ENCODE results near the gene VWCE. TPM values are rescaled to one million over a fixed set of nuclear protein-coding genes. Genes with fewer than 3 reads are reported as not detected.
"Not testable (repeated sequence)": the region's sequence is repeated elsewhere in the genome, so short reads cannot be mapped to it uniquely, and the experiment has no call there.

VWCE gene
- total RNA-seq, 1 experiment from 2014 or later = 2.5 TPM

GRCh38 chr11:61254403-61255025 lies 40.6 kb downstream of the VWCE start:
- no peak overlapping the region for H3K4me3 ChIP-seq (replicated peaks in 1 of 2; ENCODE audit: low read depth in 1 of 2, low read length in 2 of 2)
- ATAC-seq (peak; percentile 99), DNase-seq (ENCODE audit: low read depth, low spot score) (peak; percentile 34)
- ChIA-PET POLR2A (no interaction called here), RAD21 (ENCODE audit: low non-redundant PET in 1 of 2, low total read pairs in 2 of 2, uncharacterized antibody in 2 of 2, unreplicated experiment in 2 of 2) (no interaction called here), CTCF (interaction anchor here (1.1 kb wide), 1 partner anchor 131 kb away, joined by 4 read pairs; no protein-coding TSS in a partner anchor)
- no peaks in the 10 kb centered on the region for H3K27me3 ChIP-seq (ENCODE audit: insufficient read depth, low read length)
- H3K27ac ChIP-seq (ENCODE audit: low read depth, low read length) = no peak overlapping the region
- H3K4me2 ChIP-seq (ENCODE audit: low read length) = no peak overlapping the region
- no peak for TF ChIP-seq CBX3 (IDR thresholded peaks at IDR 0.05; ENCODE audit: low read depth)
- TF ChIP-seq TCF7L2 (IDR thresholded peaks at IDR 0.05; ENCODE audit: borderline replicate concordance, extremely low read depth, insufficient read depth, insufficient read length) = no peak
- TF ChIP-seq MAX (IDR thresholded peaks at IDR 0.05) = no peak
- no peak for TF ChIP-seq ZNF274 (IDR thresholded peaks at IDR 0.05; ENCODE audit: low read depth, low read length)
- no peak for TF ChIP-seq POLR2A (IDR thresholded peaks at IDR 0.05; ENCODE audit: borderline replicate concordance, extremely low read depth, insufficient read depth, insufficient read length)
- TF ChIP-seq ZFX (IDR thresholded peaks at IDR 0.05) = no peak
- peak; percentile 58 to 89 (median 88); a peak in 5 of 6 replicates for TF ChIP-seq CTCF (IDR thresholded peaks at IDR 0.05 in 2 of 3, conservative IDR thresholded peaks at IDR 0.05 in 1 of 3; ENCODE audit: borderline replicate concordance in 1 of 3, insufficient read depth in 1 of 3, low read depth in 2 of 3, low read length in 2 of 3)
- TF ChIP-seq POLR2AphosphoS5 (IDR thresholded peaks at IDR 0.05; ENCODE audit: low read depth, low read length) = no peak
- TF ChIP-seq FOSL1 (IDR thresholded peaks at IDR 0.05; ENCODE audit: low read depth) = no peak
- TF ChIP-seq RAD21 (IDR thresholded peaks at IDR 0.05; ENCODE audit: low read depth) = peak; percentile 76
- no peak for TF ChIP-seq EGR1 (IDR thresholded peaks at IDR 0.05; ENCODE audit: low read depth)
- TF ChIP-seq JUND (IDR thresholded peaks at IDR 0.05) = no peak
- no peak for TF ChIP-seq REST (IDR thresholded peaks at IDR 0.05; ENCODE audit: low read depth)
- H3K9me2 ChIP-seq (ENCODE audit: insufficient read depth) = no peaks in the 10 kb centered on the region
- H3K79me2 ChIP-seq (ENCODE audit: insufficient read depth, low read length) = no peaks in the 10 kb centered on the region
- no peak overlapping the region for H3K9ac ChIP-seq (ENCODE audit: low read length)
- H2AFZ ChIP-seq (ENCODE audit: low read depth, low read length, poor library complexity, severe bottlenecking) = no peak overlapping the region
- no peaks in the 10 kb centered on the region for H4K20me1 ChIP-seq (ENCODE audit: insufficient read depth)
- H3K4me1 ChIP-seq (ENCODE audit: control insufficient read depth in 1 of 2, insufficient read depth in 2 of 2, low read length in 2 of 2) = no peaks in the 10 kb centered on the region
- H3K9me3 ChIP-seq (ENCODE audit: control insufficient read depth in 1 of 2, insufficient read depth in 1 of 2, low read depth in 1 of 2, low read length in 2 of 2) = no peaks in the 10 kb centered on the region
- BruUV-seq (replicated peaks) = no TSS peak
- no peaks in the 10 kb centered on the region for H3K36me3 ChIP-seq (ENCODE audit: control insufficient read depth in 1 of 2, insufficient read depth in 2 of 2, low read length in 2 of 2)
- intact Hi-C loops (cut with micrococcal nuclease) = loop anchor here (1.0 kb wide), 1 partner anchor 131 kb away; no protein-coding TSS in a partner anchor

GRCh38 chr11:61252332-61252731 lies 42.8 kb downstream of the VWCE start:
- H3K79me2 ChIP-seq (ENCODE audit: insufficient read depth, low read length); H3K36me3 ChIP-seq (ENCODE audit: control insufficient read depth in 1 of 2, insufficient read depth in 2 of 2, low read length in 2 of 2); H3K4me1 ChIP-seq (ENCODE audit: control insufficient read depth in 1 of 2, insufficient read depth in 2 of 2, low read length in 2 of 2); H3K4me2 ChIP-seq (ENCODE audit: low read length); H3K9me3 ChIP-seq (ENCODE audit: control insufficient read depth in 1 of 2, insufficient read depth in 1 of 2, low read depth in 1 of 2, low read length in 2 of 2); H3K4me3 ChIP-seq (replicated peaks in 1 of 2; ENCODE audit: low read depth in 1 of 2, low read length in 2 of 2); H3K9ac ChIP-seq (ENCODE audit: low read length); intact Hi-C loops (cut with micrococcal nuclease); RAD21 ChIA-PET (ENCODE audit: low non-redundant PET in 1 of 2, low total read pairs in 2 of 2, uncharacterized antibody in 2 of 2, unreplicated experiment in 2 of 2); DNase-seq (ENCODE audit: low read depth, low spot score); ATAC-seq; BruUV-seq (replicated peaks); H3K27me3 ChIP-seq (ENCODE audit: insufficient read depth, low read length); H3K9me2 ChIP-seq (ENCODE audit: insufficient read depth); H3K27ac ChIP-seq (ENCODE audit: low read depth, low read length); H4K20me1 ChIP-seq (ENCODE audit: insufficient read depth); POLR2A ChIA-PET; H2AFZ ChIP-seq (ENCODE audit: low read depth, low read length, poor library complexity, severe bottlenecking): not testable (repeated sequence)
- CTCF ChIA-PET = interaction anchor here (1.8 kb wide), 1 partner anchor 133 kb away, joined by 4 read pairs; no protein-coding TSS in a partner anchor
